Neutrophil (primary cell): ENCODE results near the gene MBD5.

Source experiments
- H3K27ac ChIP-seq: fragments of 200-600 bp; sonication (generic); 2 replicates; pipeline ENCODE4 v1.5.1; 2016; ENCODE audit warnings: mild to moderate bottlenecking, moderate library complexity
- H3K27me3 ChIP-seq: fragments of 200-600 bp; sonication (generic); 2 replicates; pipeline ENCODE4 v1.6.0; 2016; ENCODE audit warnings: mild to moderate bottlenecking
- H3K36me3 ChIP-seq: fragments of 200-600 bp; sonication (generic); 2 replicates; pipeline ENCODE4 v1.5.1; 2017
- H3K4me1 ChIP-seq, 2 experiments: fragments of 200-600 bp in 1 of 2; sonication (generic) in 1 of 2; 1 replicate in 1 of 2; 2 replicates in 1 of 2; pipeline versions ENCODE4 v1.5.1 to v1.6.1; 2013 to 2016; ENCODE audit warnings: low read depth in 1 of 2, low read length in 1 of 2, mild to moderate bottlenecking in 1 of 2, moderate library complexity in 1 of 2; ENCODE audit not compliant: control insufficient read depth in 1 of 2, insufficient read depth in 1 of 2
- H3K4me3 ChIP-seq, 2 experiments: fragments of 200-600 bp in 1 of 2; sonication (generic) in 1 of 2; 1 replicate in 1 of 2; 2 replicates in 1 of 2; pipeline ENCODE4 v1.5.1; 2013 to 2016; ENCODE audit warnings: low read depth in 1 of 2, low read length in 1 of 2, mild to moderate bottlenecking in 1 of 2, moderate library complexity in 1 of 2
- H3K9me3 ChIP-seq: fragments of 200-600 bp; sonication (generic); 2 replicates; pipeline ENCODE4 v1.5.1; 2016
- CTCF ChIP-seq: fragments of 200-600 bp; sonication (generic); IDR thresholded peaks from 2 replicates; pipeline ENCODE4 v1.5.1; 2016; ENCODE audit warnings: antibody characterized with exemption

The MBD5 gene

GRCh38 chr2:148555622-148556294 is 534.9 kb downstream of the MBD5 start:
- no peak overlapping the region for H3K4me3 ChIP-seq
- no peak for TF ChIP-seq CTCF
- no peaks in the 10 kb centered on the region for H3K27me3 ChIP-seq

GRCh38 chr2:148557844-148558436 is 537.0 kb downstream of the MBD5 start:
- Histone ChIP-seq H3K4me1 (peaks cover 7 to 8% of the 10 kb centered on the region in 2 experiments), H3K27me3 (no peaks in the 10 kb centered on the region), H3K4me3 (no peak overlapping the region), H3K36me3 (no peaks in the 10 kb centered on the region), H3K27ac (no peak overlapping the region), H3K9me3 (no peaks in the 10 kb centered on the region)
- TF ChIP-seq CTCF = no peak

More at GRCh38 chr2:148555622-148556294, 534.9 kb downstream of the MBD5 start:
- H3K9me3 ChIP-seq = no peaks in the 10 kb centered on the region
- H3K4me1 ChIP-seq = peaks cover 13 to 14% of the 10 kb centered on the region in 2 experiments
- H3K27ac ChIP-seq = no peak overlapping the region
- no peaks in the 10 kb centered on the region for H3K36me3 ChIP-seq

GRCh38 chr2:148560496-148560895 is 539.6 kb downstream of the MBD5 start:
- Histone ChIP-seq H3K4me3 (no peak overlapping the region), H3K4me1 (no peaks in the 10 kb centered on the region), H3K27me3 (no peaks in the 10 kb centered on the region), H3K27ac (no peak overlapping the region), H3K9me3 (no peaks in the 10 kb centered on the region), H3K36me3 (no peaks in the 10 kb centered on the region)
- no peak for TF ChIP-seq CTCF

GRCh38 chr2:148561389-148561788 is 540.5 kb downstream of the MBD5 start:
- Histone ChIP-seq H3K27ac (no peak overlapping the region), H3K36me3 (no peaks in the 10 kb centered on the region), H3K9me3 (no peaks in the 10 kb centered on the region), H3K4me3 (no peak overlapping the region), H3K27me3 (no peaks in the 10 kb centered on the region), H3K4me1 (no peaks in the 10 kb centered on the region)
- no peak for TF ChIP-seq CTCF

- Histone ChIP-seq H3K27ac (no peak overlapping the region), H3K4me1 (no peaks in the 10 kb centered on the region), H3K4me3 (no peak overlapping the region), H3K27me3 (no peaks in the 10 kb centered on the region), H3K9me3 (no peaks in the 10 kb centered on the region), H3K36me3 (no peaks in the 10 kb centered on the region)
- no peak for TF ChIP-seq CTCF
Measured at GRCh38 chr2:148565272-148565894, 544.5 kb downstream of the MBD5 start.
